IPS DF 4.7 (cell line): ENCODE data around the gene SSX2IP.
"Not testable (repeated sequence)": the region's sequence is repeated elsewhere in the genome, so short reads cannot be mapped to it uniquely, and the experiment has no call there.

Source experiments
- DNase-seq: peaks from one replicate; pipeline ENCODE4 v3.0.0-alpha.2; 2013; ENCODE audit warnings: low spot score; ENCODE audit errors: extremely low read depth

The SSX2IP gene, protein sequence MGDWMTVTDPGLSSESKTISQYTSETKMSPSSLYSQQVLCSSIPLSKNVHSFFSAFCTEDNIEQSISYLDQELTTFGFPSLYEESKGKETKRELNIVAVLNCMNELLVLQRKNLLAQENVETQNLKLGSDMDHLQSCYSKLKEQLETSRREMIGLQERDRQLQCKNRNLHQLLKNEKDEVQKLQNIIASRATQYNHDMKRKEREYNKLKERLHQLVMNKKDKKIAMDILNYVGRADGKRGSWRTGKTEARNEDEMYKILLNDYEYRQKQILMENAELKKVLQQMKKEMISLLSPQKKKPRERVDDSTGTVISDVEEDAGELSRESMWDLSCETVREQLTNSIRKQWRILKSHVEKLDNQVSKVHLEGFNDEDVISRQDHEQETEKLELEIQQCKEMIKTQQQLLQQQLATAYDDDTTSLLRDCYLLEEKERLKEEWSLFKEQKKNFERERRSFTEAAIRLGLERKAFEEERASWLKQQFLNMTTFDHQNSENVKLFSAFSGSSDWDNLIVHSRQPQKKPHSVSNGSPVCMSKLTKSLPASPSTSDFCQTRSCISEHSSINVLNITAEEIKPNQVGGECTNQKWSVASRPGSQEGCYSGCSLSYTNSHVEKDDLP

DNA sequence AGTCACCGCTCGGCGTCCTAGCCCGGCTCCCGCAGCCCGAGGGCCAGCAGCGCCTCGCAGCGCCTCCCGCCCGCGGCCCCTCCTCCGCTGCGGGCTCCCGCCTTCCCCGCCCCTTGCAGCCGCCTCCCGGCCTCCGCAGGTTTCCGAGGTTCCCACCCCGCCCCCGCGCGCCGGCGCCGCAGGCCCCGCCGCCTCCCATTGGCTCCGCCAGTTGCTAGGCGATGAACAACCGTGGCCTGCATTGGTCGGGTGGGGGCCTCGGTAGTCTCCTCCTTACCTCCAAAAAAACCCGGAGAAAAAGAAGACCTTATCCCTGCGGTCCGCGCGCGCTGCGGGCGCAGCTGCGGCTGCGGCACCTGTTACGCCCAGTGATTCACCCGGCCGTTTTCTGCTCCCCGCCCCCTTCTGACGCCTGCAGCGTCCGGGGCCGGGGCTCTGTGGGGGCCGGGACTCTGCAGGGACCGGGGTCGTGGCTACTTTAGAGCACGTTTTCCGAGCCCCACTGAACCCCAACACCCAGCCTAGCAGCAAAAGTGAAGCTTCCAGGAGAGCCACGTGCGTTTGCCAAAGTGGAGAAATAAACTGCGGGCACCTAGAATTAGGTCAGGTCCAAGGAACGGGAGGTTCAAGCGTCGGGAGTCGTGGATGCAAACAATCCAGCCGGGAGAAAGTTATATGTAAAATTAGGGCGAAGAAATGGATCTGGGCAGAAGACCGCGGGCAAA is at the start of gene SSX2IP:
Gene SSX2IP (minus strand): TSS at position 65 of the 725 bp plus-strand sequence. CDS start 19,242 bp downstream, outside the sequence.
- peak; percentile 80 for DNase-seq

DNA sequence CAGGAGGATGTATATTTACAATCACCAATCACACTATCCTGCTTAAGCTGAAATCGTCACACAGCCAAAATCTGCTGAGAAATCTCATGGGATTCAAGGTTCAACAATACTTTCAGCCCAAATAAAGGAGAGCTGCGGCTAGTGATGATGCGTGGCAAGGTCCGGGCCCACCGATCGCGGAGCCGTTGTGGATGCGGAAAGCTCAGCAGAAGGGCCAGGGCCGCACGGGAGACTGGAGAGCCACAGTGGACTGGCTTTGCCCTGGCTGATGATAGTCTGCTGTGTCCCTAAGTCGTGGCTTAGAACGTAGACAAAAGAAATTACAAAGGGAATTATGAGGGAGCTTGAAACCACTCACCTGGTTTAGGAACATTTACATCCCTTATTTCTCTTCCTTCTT is 48.0 kb upstream of the SSX2IP start:
- no peak for DNase-seq

DNA sequence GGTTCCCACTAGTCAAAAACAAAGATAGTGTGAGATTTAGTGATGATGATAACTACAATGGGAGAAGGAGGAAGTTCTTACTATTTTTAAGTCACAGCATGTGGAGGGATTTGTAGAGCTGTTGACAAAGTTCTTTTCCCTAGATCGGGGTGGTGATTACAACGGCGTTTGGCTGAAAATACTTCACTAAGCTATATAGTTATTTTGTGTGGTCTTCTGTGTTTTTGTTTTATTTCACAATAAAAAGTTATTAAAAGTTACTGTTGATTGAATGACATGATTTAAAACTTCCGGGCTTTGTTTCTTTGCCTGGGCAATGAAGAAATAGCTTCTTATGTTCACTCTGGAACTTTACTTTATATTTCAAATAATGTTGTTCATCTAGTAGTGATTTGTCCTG is 47.3 kb upstream of the SSX2IP start:
- no peak for DNase-seq

DNA sequence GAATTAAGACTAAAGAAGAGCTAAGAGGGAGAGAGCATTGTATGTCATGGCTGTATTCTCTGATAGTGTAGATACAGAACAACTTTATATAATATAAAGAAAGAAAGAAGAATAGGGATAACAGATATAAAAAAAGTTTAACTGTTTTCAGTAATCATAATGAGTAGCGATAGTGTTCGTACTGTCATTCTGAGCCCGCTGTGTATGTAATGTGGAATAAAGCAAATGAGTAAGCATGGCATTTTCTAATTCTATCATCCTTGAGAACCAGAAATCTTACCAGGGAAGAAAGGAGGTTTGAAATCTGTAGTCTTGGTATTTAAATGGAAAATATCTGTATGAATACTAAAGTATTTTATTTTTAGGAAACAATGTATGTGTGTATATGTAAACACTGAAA is 46.7 kb upstream of the SSX2IP start:
- no peak for DNase-seq

DNA sequence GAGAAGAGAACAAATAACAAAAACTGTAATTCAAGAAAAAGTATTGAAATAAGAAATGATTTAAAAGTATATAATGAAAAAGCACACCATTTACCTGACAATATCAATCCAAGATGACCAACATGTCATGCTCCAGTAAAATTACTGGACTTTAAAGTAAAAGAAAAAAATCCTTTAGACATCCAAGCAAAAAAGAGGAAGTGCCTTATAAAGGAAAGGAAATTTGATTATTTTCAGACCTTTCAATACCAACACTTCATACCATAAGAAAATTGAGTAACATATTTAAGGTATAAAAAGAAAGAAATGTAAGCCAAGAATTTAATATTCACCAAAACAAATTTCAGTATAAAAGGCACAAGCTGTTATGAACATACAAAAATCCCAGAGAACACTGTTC is 46.2 kb upstream of the SSX2IP start:
- DNase-seq: no peak

DNA sequence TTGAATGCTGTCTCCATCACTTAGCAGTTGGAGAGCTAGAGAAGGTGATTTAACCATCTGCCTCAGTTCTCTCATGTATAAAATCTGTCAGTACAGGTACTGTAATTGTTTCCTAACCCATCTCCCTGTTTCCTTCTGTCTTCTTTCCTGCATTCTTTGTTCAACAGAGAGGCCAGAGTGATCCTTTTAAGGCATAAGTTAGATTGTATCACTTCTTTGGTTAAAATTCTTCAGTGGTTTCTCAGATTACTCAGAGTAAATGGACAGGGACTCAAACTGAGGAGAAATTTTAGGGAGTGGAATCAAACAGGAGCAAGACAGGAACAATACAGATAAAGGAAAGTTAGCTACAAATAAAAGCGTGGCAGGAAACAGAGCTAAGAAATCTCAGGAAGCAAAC is 45.2 kb upstream of the SSX2IP start:
- no peak for DNase-seq

DNA sequence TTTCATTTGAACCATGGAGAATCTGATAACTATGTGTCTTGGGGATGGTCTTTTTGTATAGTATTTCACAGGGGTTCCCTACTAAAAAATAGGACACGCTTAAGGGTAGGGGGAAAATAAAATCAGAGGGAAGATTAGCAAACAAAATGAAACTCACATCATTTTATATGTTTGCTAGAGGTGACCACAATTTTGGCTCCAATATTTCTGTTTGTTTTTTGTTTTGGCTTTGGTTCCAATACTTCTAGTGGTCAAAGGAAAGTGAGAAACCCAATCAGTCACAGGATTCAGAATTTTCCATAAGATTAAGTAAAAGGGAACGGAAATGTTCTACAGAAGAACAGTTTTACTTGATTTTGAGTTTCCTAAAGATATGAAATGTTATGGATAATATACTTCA is 42.3 kb upstream of the SSX2IP start:
- DNase-seq: no peak

DNA sequence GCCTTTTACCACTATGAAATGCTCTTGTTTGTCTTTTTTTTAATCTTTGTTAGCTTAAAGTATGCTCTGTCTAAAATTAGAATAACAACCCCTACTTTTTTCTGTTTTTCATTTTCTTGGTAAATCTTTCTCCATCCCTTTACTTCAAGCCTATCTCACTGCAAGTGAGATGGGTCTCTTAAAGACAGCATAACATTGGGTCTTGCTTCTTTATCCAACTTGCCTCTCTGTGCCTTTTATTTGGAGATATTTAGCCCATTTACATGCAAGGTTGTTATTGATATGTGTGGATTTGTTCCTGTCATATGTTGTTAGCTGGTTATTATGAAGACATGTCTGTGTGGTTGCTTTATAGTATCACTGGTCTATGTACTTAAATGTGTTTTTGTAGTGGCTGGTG is 41.3 kb upstream of the SSX2IP start:
- DNase-seq: no peak

DNA sequence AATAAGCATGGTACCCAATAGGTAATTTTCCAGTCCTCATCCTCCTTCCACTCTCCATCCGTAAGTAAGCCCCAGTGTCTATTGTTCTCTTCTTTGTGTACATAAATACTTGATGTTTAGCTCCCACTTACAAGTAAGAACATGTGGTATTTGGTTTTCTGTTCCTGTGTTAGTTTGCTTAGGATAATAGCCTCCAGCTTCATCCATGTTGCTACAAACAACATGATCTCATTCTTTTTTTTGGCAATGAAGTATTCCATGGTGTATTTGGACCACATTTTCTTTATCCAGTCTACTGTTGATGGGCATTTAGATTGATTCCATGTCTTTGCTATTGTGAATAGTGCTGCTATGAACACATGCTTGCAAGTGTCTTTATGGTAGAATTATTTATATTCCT is 37.5 kb upstream of the SSX2IP start:
- not testable (repeated sequence) for DNase-seq

DNA sequence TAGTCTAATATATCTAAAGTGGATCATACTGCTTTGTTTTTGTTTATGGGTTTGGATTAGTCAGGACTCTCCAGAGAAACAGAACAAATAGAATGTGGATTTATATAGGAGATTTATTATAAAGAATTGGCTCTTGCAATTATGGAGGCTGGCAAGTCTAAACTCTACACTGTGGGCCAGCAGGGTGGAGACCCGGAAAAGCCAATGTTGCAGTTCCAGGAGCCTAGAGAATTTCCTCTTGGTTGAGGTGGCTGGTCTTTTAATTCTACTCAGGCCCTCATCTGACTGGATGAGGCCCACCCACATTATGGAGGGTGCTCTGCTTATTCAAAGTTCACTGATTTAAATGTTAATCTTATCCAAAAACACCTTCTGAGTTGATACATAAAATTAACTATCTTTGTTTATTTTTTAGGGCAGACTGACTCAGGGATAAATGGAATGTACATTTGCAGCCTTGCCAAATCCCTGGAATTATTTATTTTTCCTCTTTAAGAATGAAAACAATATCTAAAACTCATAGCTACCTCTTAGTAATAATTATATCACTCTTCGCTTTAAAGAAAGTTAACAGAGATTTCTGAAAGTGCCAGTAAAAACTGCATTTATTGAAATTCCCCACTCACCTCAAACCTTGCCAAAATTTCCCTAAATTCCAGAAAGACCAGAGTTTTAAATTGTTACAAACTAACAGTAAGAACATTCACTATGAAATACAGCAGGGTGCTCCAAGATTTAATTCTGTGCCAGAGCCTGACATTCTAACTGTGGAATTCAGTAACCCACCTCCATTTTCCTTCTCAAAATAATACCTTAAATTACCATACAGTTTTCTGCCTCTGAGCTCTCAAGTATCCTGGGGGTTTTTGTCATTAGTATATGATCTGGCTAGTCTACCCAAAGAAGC is 36.6 kb upstream of the SSX2IP start:
- DNase-seq: no peak

DNA sequence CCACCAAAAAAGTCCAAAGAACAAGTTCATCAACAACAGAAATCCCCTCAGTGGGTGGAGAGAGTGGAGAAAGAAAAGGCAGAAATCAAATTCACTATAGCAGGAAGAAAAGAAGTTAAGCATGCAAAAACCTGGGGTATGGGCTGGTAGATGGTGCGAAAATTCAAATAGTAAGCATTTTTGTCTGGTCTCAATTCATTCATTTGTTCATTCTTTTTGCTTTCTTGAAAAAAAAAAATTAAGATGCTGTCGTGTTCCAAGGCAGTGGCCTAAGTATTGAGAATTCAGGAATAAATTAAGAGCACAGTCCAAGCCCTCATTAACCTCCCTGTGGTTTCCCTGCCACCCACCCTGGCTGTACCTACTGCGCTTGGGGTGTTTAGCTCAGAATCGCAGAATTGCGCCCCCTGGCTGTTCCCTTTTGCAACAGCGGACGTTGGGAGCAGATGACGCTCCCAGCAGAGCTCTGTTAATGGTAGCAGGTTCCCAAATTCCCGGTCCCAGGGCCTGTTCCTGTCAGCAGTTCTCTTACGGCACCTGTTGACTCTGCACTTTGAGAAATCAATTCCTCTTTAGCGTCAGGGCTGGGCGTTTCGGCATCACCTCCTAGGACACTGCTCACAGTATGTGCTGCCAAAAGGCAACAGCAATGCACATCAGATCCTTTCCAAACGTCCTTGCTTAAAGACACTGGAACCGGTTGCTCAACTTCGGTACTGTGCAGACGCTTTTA is 34.0 kb upstream of the SSX2IP start:
- DNase-seq: peak; percentile 80

DNA sequence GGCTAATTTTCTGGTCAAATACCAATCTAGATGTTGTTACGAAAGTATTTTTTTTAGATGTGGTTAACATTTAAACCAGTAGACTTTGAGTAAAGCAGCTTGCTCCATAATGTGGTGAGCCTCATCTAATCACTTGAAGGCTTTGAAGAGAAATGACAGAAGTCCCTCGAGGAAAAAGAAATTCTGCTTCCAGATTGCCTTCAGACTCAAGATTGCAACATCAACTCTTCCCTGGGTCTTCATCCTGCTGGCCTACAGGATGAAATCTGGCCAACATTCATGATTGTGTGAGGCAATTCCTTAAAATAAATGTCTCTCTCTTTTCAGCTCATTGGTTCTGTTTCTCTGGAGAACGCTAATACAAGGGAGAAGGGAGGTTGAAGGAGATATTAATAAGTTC is 32.5 kb upstream of the SSX2IP start:
- no peak for DNase-seq

DNA sequence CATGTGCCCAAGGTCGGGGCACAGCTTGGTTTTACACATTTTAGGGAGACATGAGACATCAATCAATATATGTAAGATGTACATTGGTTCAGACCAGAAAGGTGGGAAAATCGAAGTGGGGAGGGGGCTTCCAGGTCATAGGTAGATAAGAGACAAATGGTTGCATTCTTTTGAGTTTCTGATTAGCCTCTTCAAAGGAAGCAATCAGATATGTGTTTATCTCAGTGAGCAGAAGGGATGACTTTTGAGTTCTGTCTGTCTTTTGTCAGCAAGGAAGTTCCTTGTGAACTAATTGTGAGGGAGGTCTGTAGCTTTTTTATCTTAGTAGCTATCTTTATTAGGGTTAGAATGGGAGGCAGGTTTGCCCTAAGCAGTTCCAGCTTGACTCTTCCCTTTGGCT is 31.6 kb upstream of the SSX2IP start:
- DNase-seq: not testable (repeated sequence)

DNA sequence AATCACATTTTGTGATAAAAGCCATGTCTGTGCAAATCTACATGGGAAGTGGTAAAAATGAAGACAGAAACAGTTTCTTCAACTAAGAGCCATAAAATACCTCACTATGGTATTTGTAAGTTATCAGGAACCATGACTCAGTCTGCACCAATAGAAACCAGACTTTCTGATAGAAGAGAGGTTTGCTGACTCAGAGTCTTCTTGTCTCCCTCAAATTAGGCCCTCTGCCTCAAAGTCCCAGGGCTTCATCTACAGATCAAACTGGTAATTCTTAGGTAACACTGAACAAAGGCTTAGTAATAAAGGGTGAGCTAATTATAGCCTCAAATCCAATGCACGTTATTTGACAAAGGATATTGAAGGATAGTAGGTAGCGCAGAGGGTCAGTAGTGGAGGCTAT is 30.9 kb upstream of the SSX2IP start:
- DNase-seq: no peak

DNA sequence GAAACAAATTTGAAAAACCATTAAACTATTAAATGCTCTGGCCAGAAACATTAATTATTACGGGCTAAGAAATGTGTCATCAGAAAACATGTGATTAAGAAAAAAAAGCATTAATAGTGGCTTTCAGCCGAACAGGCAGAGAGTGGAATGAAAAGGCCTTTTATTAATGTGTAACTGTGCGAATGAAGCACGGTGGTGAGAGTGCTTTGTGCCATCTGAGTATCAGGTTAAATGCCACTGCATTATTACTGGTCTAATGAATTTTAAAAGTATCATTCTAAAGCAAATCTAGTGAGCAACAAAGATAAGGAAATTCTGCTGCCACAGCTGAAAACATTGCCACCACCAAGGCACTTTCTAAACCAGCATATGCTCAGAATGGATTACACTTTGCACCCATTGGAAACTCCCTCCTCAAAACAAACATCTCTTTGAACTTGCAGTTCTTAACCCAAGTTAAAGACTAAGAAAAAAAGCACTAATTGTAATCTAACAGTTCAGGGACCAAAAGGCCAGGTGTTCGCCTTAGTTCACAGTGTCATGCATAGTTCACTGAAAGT is 30.0 kb upstream of the SSX2IP start:
- no peak for DNase-seq

DNA sequence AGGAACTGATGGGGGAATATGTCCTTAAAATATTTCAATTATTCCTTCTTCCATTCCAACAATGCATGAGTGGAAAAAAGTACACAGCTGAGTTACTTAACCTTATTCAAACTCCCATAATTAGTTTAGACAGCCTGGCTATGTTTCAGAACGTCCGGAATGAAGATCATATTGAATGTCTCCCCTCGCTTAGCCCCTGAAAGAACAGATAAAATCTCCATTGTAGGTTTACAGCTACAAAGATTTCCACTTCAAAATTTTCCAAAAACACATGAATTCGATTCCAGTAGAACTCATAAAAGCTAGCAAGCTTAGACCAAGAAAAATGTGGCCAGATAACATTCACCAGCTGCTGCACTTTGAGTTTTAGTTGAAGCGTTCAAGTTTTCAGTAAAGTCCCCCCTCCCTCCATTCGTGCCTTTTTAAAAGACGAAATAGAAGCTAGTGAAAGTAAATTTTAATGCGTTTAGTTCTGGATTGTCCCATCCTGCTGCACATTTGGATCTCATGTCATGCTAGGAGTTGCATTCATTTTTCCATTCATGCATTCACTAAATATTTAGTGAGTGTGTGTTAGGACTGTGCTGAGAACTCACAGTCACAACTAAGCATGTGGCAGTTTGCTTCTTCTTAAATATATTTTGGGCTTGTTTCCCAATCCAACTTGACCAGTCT is 29.4 kb upstream of the SSX2IP start:
- no peak for DNase-seq

DNA sequence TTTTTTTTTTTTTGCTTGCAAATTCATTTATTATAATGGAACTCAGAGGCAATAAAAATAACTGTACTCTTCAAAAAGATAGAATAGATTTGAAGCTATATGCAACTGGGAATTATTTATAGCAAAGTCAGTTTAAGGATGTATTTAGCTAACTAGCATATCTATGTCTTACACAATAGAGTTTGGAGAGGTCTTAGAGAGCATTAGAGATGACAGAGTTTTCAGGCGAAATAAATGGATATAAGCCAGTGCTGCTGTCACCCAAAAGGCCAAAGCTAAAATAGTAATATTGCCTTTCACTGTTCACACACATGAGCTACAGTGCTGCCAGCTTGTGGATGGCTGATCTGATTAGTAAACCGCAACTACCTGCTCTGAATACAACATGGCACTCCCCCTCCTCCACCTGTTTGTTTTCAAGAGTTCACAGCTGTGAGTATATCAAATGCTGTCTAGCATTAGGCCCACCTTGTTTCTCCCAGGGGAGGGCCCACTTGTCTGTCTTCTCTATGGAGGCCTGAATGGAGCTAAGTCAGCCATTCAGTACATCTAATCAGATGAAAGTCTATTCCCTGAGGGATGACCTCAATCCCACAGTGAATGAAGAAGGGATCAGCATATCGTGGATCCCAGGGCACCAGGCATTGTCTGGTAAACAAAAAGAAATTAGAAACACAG is 25.2 kb upstream of the SSX2IP start:
- no peak for DNase-seq

DNA sequence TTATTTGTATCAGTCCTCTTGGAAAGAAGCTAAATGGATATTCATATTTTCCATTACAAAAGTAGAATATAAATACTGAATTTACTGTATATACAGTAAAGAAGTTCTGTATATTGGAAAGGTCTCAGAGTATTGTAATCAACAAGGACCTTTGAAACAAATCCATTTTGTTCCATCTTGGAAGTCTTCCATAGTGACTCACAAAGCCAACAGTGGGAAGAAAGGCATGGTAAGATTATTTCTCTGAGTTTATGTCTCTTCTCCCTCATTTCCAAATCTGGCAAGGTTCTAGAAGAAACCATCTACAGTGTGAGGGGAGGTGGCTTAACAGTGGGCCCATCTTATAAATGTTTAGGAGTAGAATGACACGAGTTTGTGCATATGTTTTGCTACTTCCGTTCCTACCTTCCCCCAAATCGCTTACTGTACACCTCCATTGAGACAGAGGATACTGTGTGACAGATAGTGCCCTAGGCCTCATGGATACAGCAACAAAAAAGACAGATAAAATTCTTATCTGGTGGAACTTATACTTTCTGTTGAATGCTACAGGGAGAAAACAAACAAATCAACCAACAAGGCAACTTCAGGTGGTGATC is 22.1 kb upstream of the SSX2IP start:
- no peak for DNase-seq

DNA sequence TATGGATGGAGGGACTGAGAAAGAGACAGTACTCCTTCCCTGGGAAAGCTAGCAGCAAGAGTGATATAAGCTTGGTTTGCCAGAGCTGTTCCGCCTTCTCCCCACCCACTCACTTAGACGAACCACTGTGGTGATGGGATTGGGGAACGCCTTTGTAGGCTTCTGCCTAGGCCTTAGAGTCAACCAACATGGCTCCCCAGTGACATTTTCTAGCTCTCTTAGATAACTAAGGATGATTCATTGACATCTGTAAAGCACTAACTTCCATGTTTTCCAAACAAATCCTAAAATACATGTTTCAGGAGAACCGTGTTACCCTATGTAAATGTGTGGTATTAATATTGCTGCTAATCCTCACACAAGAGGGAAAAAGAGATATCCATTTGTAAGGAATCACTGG is 21.6 kb upstream of the SSX2IP start:
- DNase-seq: no peak
